HCT116 (cell line): ENCODE results near the gene FKBP5. TPM values are rescaled to one million over a fixed set of nuclear protein-coding genes. Genes with fewer than 3 reads are reported as not detected.

Experiments used
- ATAC-seq: fragments of 200-7000 bp; cut with Tn5 transposase; 2 replicates; pipeline ENCODE4 v1.9.1; 2020; ENCODE audit warnings: mild to moderate bottlenecking, moderate library complexity
- BruUV-seq: library from RNA; stranded (reverse); fragments of 400-500 nt; replicated peaks from 2 replicates; lab custom pipeline; 2021; lab: Mats Ljungman, UMichigan
- CTCF ChIA-PET: fragments of 300-600 bp; sonication (Branson Sonifier 250); formaldehyde crosslinking; loops from one replicate; lab custom pipeline; 2021; ENCODE audit warnings: antibody characterized with exemption; lab: Charles Lee
- POLR2A ChIA-PET: fragments of 300-600, 350-600 bp; sonication (Branson Sonifier 250); formaldehyde crosslinking; loops from one replicate; lab custom pipeline; 2021; ENCODE audit warnings: antibody characterized with exemption; lab: Charles Lee
- RAD21 ChIA-PET, 2 experiments: fragments of 300-600 bp; sonication (Branson Sonifier 250); formaldehyde crosslinking; loops; one replicate each; lab custom pipeline; 2023; ENCODE audit warnings: low total read pairs in 2 of 2; ENCODE audit not compliant: uncharacterized antibody in 2 of 2, unreplicated experiment in 2 of 2, low non-redundant PET in 1 of 2; lab: Charles Lee
- DNase-seq: peaks from one replicate; pipeline ENCODE4 v3.0.0-alpha.2; 2010; ENCODE audit warnings: low read depth, low spot score
- H2AFZ ChIP-seq: fragments of 200-600 bp; shearing (Covaris generic), sonication (generic); 2 replicates; pipeline ENCODE4 v1.6.1; 2017; ENCODE audit warnings: low read depth, mixed run types, mixed read lengths, antibody characterized with exemption, low read length; ENCODE audit not compliant: poor library complexity, severe bottlenecking
- H3K27ac ChIP-seq: 2 replicates; pipeline ENCODE4 v1.5.1; 2012; ENCODE audit warnings: low read depth, low read length
- H3K27me3 ChIP-seq: fragments of 200-600 bp; sonication (generic); 2 replicates; pipeline ENCODE4 v1.6.1; 2016; ENCODE audit warnings: mixed run types, low read length, mixed read lengths; ENCODE audit not compliant: insufficient read depth
- H3K36me3 ChIP-seq, 2 experiments: fragments of 200-500 bp in 1 of 2; fragments of 200-600 bp in 1 of 2; sonication (Bioruptor generic) in 1 of 2; sonication (generic) in 1 of 2; 2 replicates each; pipeline versions ENCODE4 v1.5.1 to v1.6.1; 2014 to 2016; ENCODE audit warnings: low read length in 2 of 2, inconsistent platforms in 1 of 2, mixed read lengths in 1 of 2, mixed run types in 1 of 2; ENCODE audit not compliant: insufficient read depth in 2 of 2, control insufficient read depth in 1 of 2
- H3K4me1 ChIP-seq, 2 experiments: fragments of 200-600 bp in 1 of 2; sonication (generic) in 1 of 2; 2 replicates each; pipeline versions ENCODE4 v1.5.1 to v1.6.1; 2012 to 2017; ENCODE audit warnings: low read length in 2 of 2, inconsistent platforms in 1 of 2, mild to moderate bottlenecking in 1 of 2, mixed read lengths in 1 of 2, mixed run types in 1 of 2, moderate library complexity in 1 of 2; ENCODE audit not compliant: insufficient read depth in 2 of 2, control insufficient read depth in 1 of 2
- H3K4me2 ChIP-seq: fragments of 200-600 bp; sonication (generic); 2 replicates; pipeline ENCODE4 v1.6.1; 2017; ENCODE audit warnings: mixed run types, low read length, mixed read lengths
- H3K4me3 ChIP-seq, 2 experiments: fragments of 200-600 bp in 1 of 2; sonication (generic) in 1 of 2; replicated peaks in 1 of 2; 2 replicates each; pipeline ENCODE4 v1.5.1; 2011 to 2016; ENCODE audit warnings: low read length in 2 of 2, control low read depth in 1 of 2, low read depth in 1 of 2, mild to moderate bottlenecking in 1 of 2, mixed read lengths in 1 of 2, mixed run types in 1 of 2
- H3K79me2 ChIP-seq: fragments of 200-600 bp; sonication (generic); 2 replicates; pipeline ENCODE4 v1.6.1; 2017; ENCODE audit warnings: mild to moderate bottlenecking, mixed run types, low read length, moderate library complexity, mixed read lengths; ENCODE audit not compliant: insufficient read depth
- H3K9ac ChIP-seq: fragments of 200-600 bp; sonication (generic); 2 replicates; pipeline ENCODE4 v1.6.1; 2016; ENCODE audit warnings: low read length, mixed read lengths
- H3K9me2 ChIP-seq: fragments of 200-600 bp; sonication (generic), shearing (Covaris generic); 2 replicates; pipeline ENCODE4 v1.6.1; 2017; ENCODE audit warnings: mixed run types, mild to moderate bottlenecking, moderate library complexity; ENCODE audit not compliant: insufficient read depth
- H3K9me3 ChIP-seq, 2 experiments: fragments of 200-500 bp in 1 of 2; fragments of 200-600 bp in 1 of 2; sonication (Bioruptor generic) in 1 of 2; sonication (generic) in 1 of 2; 2 replicates each; pipeline ENCODE4 v1.6.1; 2014 to 2017; ENCODE audit warnings: low read length in 2 of 2, mixed read lengths in 2 of 2, inconsistent platforms in 1 of 2, low read depth in 1 of 2, mild to moderate bottlenecking in 1 of 2, mixed run types in 1 of 2, moderate library complexity in 1 of 2; ENCODE audit not compliant: control insufficient read depth in 1 of 2, insufficient read depth in 1 of 2
- H4K20me1 ChIP-seq: fragments of 200-600 bp; sonication (generic), shearing (Covaris generic); 2 replicates; pipeline ENCODE4 v1.6.1; 2017; ENCODE audit warnings: mixed run types, mild to moderate bottlenecking, moderate library complexity; ENCODE audit not compliant: insufficient read depth
- ATF3 ChIP-seq: IDR thresholded peaks from 2 replicates; pipeline ENCODE4 v1.6.1; 2012
- CBX3 ChIP-seq: IDR thresholded peaks from 2 replicates; pipeline ENCODE4 v1.6.1; 2012; ENCODE audit warnings: low read depth
- CEBPB ChIP-seq: IDR thresholded peaks from 2 replicates; pipeline ENCODE4 v1.6.1; 2012; ENCODE audit warnings: low read depth
- EGR1 ChIP-seq: IDR thresholded peaks from 2 replicates; pipeline ENCODE4 v1.6.1; 2012; ENCODE audit warnings: low read depth
- ELF1 ChIP-seq: IDR thresholded peaks from 2 replicates; pipeline ENCODE4 v1.6.1; 2012; ENCODE audit warnings: low read depth, borderline replicate concordance
- EZH2 ChIP-seq: fragments of 200-600 bp; sonication (generic); IDR thresholded peaks from 2 replicates; pipeline ENCODE4 v1.6.1; 2017; ENCODE audit warnings: antibody characterized with exemption, mixed run types
- EZH2phosphoT487 ChIP-seq: fragments of 200-600 bp; IDR thresholded peaks from 2 replicates; pipeline ENCODE4 v1.6.1; 2018; ENCODE audit warnings: antibody characterized with exemption, borderline replicate concordance
- JUND ChIP-seq: IDR thresholded peaks from 2 replicates; pipeline ENCODE4 v1.6.1; 2012
- MAX ChIP-seq: IDR thresholded peaks from 2 replicates; pipeline ENCODE4 v1.6.1; 2012
- POLR2A ChIP-seq: IDR thresholded peaks from 2 replicates; pipeline ENCODE4 v1.7.0; 2011; ENCODE audit warnings: borderline replicate concordance; ENCODE audit not compliant: insufficient read depth, insufficient read length; ENCODE audit errors: extremely low read depth
- POLR2AphosphoS5 ChIP-seq: IDR thresholded peaks from 2 replicates; pipeline ENCODE4 v1.6.1; 2011; ENCODE audit warnings: mild to moderate bottlenecking, low read depth, low read length, moderate library complexity
- REST ChIP-seq: IDR thresholded peaks from 2 replicates; pipeline ENCODE4 v1.6.1; 2012; ENCODE audit warnings: low read depth
- SIN3A ChIP-seq: IDR thresholded peaks from 2 replicates; pipeline ENCODE4 v1.6.1; 2012; ENCODE audit warnings: low read depth
- SRF ChIP-seq: IDR thresholded peaks from 2 replicates; pipeline ENCODE4 v1.6.1; 2012; ENCODE audit warnings: low read depth
- YY1 ChIP-seq: IDR thresholded peaks from 2 replicates; pipeline ENCODE4 v1.6.1; 2011; ENCODE audit warnings: low read length, low read depth, moderate library complexity, mild to moderate bottlenecking; ENCODE audit not compliant: insufficient replicate concordance; ENCODE audit errors: extremely low read depth
- ZBTB33 ChIP-seq: IDR thresholded peaks from 2 replicates; pipeline ENCODE4 v1.6.1; 2011; ENCODE audit warnings: mild to moderate bottlenecking, low read length, moderate library complexity; ENCODE audit not compliant: insufficient replicate concordance; ENCODE audit errors: extremely low read depth
- ZFX ChIP-seq: fragments of 450-650 bp; IDR thresholded peaks from 2 replicates; pipeline ENCODE4 v1.6.1; 2017
- intact Hi-C: fragments of 100-400 bp; cut with micrococcal nuclease; formaldehyde crosslinking; loops from 2 replicates; pipeline ENCODE4 v1.10.0; 2022
- total RNA-seq: library from RNA; stranded (reverse); gene quantifications from one replicate; pipeline ENCODE4 v1.2.1, GENCODE V29; 2021; ENCODE audit not compliant: unreplicated experiment

The FKBP5 gene
- total RNA-seq, 1 experiment from 2014 or later = 50.3 TPM

- Histone ChIP-seq H3K36me3 (no peaks in the 10 kb centered on the region), H2AFZ (no peak overlapping the region), H3K79me2 (peaks cover 79% of the 10 kb centered on the region), H3K4me3 (no peak overlapping the region), H3K9ac (no peak overlapping the region), H3K4me2 (no peak overlapping the region), H3K27me3 (no peaks in the 10 kb centered on the region), H3K27ac (no peak overlapping the region), H4K20me1 (0 out of 2 replicates have a peak, but pooled peaks cover 7% of the 10 kb centered on the region), H3K9me3 (no peaks in the 10 kb centered on the region), H3K9me2 (no peaks in the 10 kb centered on the region), H3K4me1 (no peaks in the 10 kb centered on the region)
- ChIA-PET POLR2A (no interaction called here), CTCF (no interaction called here), RAD21 (no interaction called here)
- TF ChIP-seq EGR1 = no peak
- TF ChIP-seq POLR2AphosphoS5 = no peak
- TF ChIP-seq YY1 = no peak
- no peak for TF ChIP-seq ATF3
- no peak for TF ChIP-seq ZBTB33
- no peak for TF ChIP-seq ZFX
- TF ChIP-seq CEBPB = no peak
- no peak for TF ChIP-seq ELF1
- no peak for TF ChIP-seq EZH2
- no peak for TF ChIP-seq SRF
- TF ChIP-seq REST = no peak
- TF ChIP-seq CBX3 = no peak
- TF ChIP-seq POLR2A = no peak
- TF ChIP-seq JUND = no peak
- TF ChIP-seq MAX = no peak
- no peak for TF ChIP-seq EZH2phosphoT487
- no peak for TF ChIP-seq SIN3A
- BruUV-seq = no TSS peak
- intact Hi-C loops = no loop called here
- DNase-seq (no peak), ATAC-seq (no peak)
Measured at GRCh38 chr6:35651244-35651643, 37.5 kb downstream of the FKBP5 start.
